Measurements from ENCODE around the gene MAGEA3.
"Not testable (repeated sequence)": the region's sequence is repeated elsewhere in the genome, so short reads cannot be mapped to it uniquely, and the experiment has no call there.

MAGEA3 gene

GRCh38 chrX:152697952-152698931, at the start of gene MAGEA3:
MAGEA3 (plus strand) TSS chrX:152698794; CDS start chrX:152700833, 2,039 bp downstream.
- DNase-seq: not testable (repeated sequence)

GRCh38 chrX:152652060-152652459, 46.5 kb upstream of the MAGEA3 start:
- no peak for DNase-seq

GRCh38 chrX:152652467-152652866, 46.1 kb upstream of the MAGEA3 start:
- no peak for DNase-seq

GRCh38 chrX:152656087-152656486, 42.5 kb upstream of the MAGEA3 start:
- no peak for DNase-seq

GRCh38 chrX:152656890-152657289, 41.7 kb upstream of the MAGEA3 start:
- no peak for DNase-seq

GRCh38 chrX:152658302-152658701, 40.3 kb upstream of the MAGEA3 start:
- DNase-seq: no peak

GRCh38 chrX:152663086-152663485, 35.5 kb upstream of the MAGEA3 start:
- DNase-seq: no peak

- no peak for DNase-seq
These were observed 24.5 kb upstream of the MAGEA3 start for GRCh38 chrX:152674135-152674534.

GRCh38 chrX:152674652-152675051, 23.9 kb upstream of the MAGEA3 start:
- not testable (repeated sequence) for DNase-seq

GRCh38 chrX:152681012-152681411, 17.6 kb upstream of the MAGEA3 start:
- not testable (repeated sequence) for DNase-seq

GRCh38 chrX:152700390-152700789, 1.8 kb downstream of the MAGEA3 start:
- not testable (repeated sequence) for DNase-seq

- DNase-seq: not testable (repeated sequence)
These were observed 7.9 kb downstream of the MAGEA3 start for GRCh38 chrX:152706500-152706899.

- DNase-seq: not testable (repeated sequence)
These were observed 10.6 kb downstream of the MAGEA3 start, which contains the start of gene CSAG2 for GRCh38 chrX:152709173-152709572. CSAG2 (minus strand) TSS chrX:152709273; CDS start chrX:152709112, 161 bp downstream.

- DNase-seq: not testable (repeated sequence)
These were observed 14.6 kb downstream of the MAGEA3 start for GRCh38 chrX:152713195-152713594.

- DNase-seq: not testable (repeated sequence)
These were observed 15.5 kb downstream of the MAGEA3 start, which contains the start of gene MAGEA2B for GRCh38 chrX:152713815-152714787. MAGEA2B (plus strand) TSS chrX:152714628; CDS start chrX:152717107, 2,479 bp downstream.

GRCh38 chrX:152725409-152725808, 26.8 kb downstream of the MAGEA3 start:
- no peak for DNase-seq

GRCh38 chrX:152733261-152733975, 34.8 kb downstream of the MAGEA3 start, which contains the start of the genes CSAG1 and MAGEA12:
CSAG1 (minus strand) TSS chrX:152733721; CDS start chrX:152732460, 1,261 bp downstream.
MAGEA12 (plus strand) TSS chrX:152733757; CDS start chrX:152736162, 2,405 bp downstream.
- DNase-seq: no peak

GRCh38 chrX:152734143-152734858, 35.7 kb downstream of the MAGEA3 start:
- DNase-seq: not testable (repeated sequence)

GRCh38 chrX:152735101-152735500, 36.5 kb downstream of the MAGEA3 start:
- DNase-seq: no peak

- DNase-seq: no peak
These were observed 37.4 kb downstream of the MAGEA3 start for GRCh38 chrX:152735860-152736511.

GRCh38 chrX:152736528-152736927, 37.9 kb downstream of the MAGEA3 start:
- DNase-seq: not testable (repeated sequence)
